PC-3 (cell line): ENCODE data around the gene CPT2.

ENCODE experiments used
- EZH2 ChIP-seq: fragments of 300-600 bp; sonication (generic); IDR thresholded peaks from one replicate; pipeline ENCODE4 v1.6.1; 2017; ENCODE audit warnings: antibody characterized with exemption, mild to moderate bottlenecking, low read length; ENCODE audit not compliant: unreplicated experiment
- EZH2phosphoT487 ChIP-seq: fragments of 300-600 bp; sonication (generic); IDR thresholded peaks from 2 replicates; pipeline ENCODE4 v1.6.1; 2018; ENCODE audit warnings: mild to moderate bottlenecking, antibody characterized with exemption, low read length, borderline replicate concordance
- TF ChIP-seq, protein P1 (sequence below): fragments of 300-600 bp; sonication (generic); conservative IDR thresholded peaks from 2 replicates; pipeline ENCODE4 v1.5.1; 2017; ENCODE audit warnings: antibody characterized with exemption, low read depth, mild to moderate bottlenecking, low read length

DNA sequence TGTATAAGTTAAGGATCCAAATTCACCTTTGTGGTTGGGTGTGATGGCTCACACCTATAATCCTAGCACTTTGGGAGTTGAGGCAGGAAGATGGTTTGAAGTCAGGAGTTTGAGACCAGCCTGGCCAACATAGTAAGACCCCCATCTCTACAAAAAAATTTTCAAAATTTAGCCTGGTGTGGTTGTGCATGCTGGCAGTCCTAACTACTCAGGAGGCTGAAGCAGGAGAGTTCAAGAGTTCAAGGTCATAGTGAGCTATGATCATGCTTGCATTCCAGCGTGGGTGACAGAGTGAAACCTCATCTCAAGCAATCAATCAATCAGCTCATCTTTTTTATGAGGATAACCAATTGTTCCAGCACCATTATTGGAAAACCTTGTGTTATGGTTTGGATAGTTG, 37.7 kb upstream of the CPT2 start:
- TF ChIP-seq, protein P1, sequence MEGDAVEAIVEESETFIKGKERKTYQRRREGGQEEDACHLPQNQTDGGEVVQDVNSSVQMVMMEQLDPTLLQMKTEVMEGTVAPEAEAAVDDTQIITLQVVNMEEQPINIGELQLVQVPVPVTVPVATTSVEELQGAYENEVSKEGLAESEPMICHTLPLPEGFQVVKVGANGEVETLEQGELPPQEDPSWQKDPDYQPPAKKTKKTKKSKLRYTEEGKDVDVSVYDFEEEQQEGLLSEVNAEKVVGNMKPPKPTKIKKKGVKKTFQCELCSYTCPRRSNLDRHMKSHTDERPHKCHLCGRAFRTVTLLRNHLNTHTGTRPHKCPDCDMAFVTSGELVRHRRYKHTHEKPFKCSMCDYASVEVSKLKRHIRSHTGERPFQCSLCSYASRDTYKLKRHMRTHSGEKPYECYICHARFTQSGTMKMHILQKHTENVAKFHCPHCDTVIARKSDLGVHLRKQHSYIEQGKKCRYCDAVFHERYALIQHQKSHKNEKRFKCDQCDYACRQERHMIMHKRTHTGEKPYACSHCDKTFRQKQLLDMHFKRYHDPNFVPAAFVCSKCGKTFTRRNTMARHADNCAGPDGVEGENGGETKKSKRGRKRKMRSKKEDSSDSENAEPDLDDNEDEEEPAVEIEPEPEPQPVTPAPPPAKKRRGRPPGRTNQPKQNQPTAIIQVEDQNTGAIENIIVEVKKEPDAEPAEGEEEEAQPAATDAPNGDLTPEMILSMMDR: no peak
- TF ChIP-seq EZH2 (no peak), EZH2phosphoT487 (no peak)
